ENCODE data around the gene ITGB8. TPM values are rescaled to one million over a fixed set of nuclear protein-coding genes. Genes with fewer than 3 reads are reported as not detected.

ITGB8 gene
- total RNA-seq, 2 donors from 2014 or later, result 22.1 to 38.6 TPM

- Histone ChIP-seq H3K9me3 (no peaks in the 10 kb centered on the region), H3K27me3 (no peaks in the 10 kb centered on the region), H3K4me1 (no peaks in the 10 kb centered on the region), H3K36me3 (replicated peaks in 1 of 2; ENCODE audit: insufficient read depth in 1 of 2, low read depth in 2 of 2) (no peaks in the 10 kb centered on the region), H3K27ac (no peak overlapping the region), H3K4me3 (no peak overlapping the region)
- DNase-seq, result no peak
- TF ChIP-seq CTCF (IDR thresholded peaks at IDR 0.05), result no peak
- TF ChIP-seq POLR2A (IDR thresholded peaks at IDR 0.05), result no peak
- WGBS, 2 donors, result 82 to 88% methylated on average over 4 of the region's 4 CpGs
- intact Hi-C loops (cut with DNase I), result no loop called here
- no peak for ATAC-seq
Observed at GRCh38 chr7:20459419-20459818, 128.7 kb downstream of the ITGB8 start.

GRCh38 chr7:20464891-20465290 lies 134.2 kb downstream of the ITGB8 start:
- H3K36me3 ChIP-seq (replicated peaks in 1 of 2; ENCODE audit: insufficient read depth in 1 of 2, low read depth in 2 of 2), result no peaks in the 10 kb centered on the region
- H3K4me1 ChIP-seq, result no peaks in the 10 kb centered on the region
- TF ChIP-seq POLR2A (IDR thresholded peaks at IDR 0.05) (no peak), CTCF (IDR thresholded peaks at IDR 0.05) (no peak)
- 72 to 78% methylated on average over 1 of the region's 1 CpG for WGBS, 2 donors
- no peaks in the 10 kb centered on the region for H3K9me3 ChIP-seq
- no peak overlapping the region for H3K4me3 ChIP-seq
- intact Hi-C loops (cut with DNase I), result no loop called here
- ATAC-seq (no peak), DNase-seq (no peak)
- no peaks in the 10 kb centered on the region for H3K27me3 ChIP-seq
- H3K27ac ChIP-seq, result no peak overlapping the region

Small RNAs within 50 kb of the gene (small RNA-seq; reads per million reads assigned to genes)
- gene RF00275, result not detected

Other genes with a start within 250 kb of the ITGB8 start
- 10 to 100 TPM; 15.2 to 16.6 TPM for gene MACC1, start 113.5 kb upstream of the ITGB8 start, total RNA-seq